GM12878 (cell line): ENCODE measurements around the gene MGST3. TPM values are rescaled to one million over a fixed set of nuclear protein-coding genes. Genes with fewer than 3 reads are reported as not detected.

ENCODE experiments used
- CBFB ChIP-seq: IDR thresholded peaks from 2 replicates; pipeline ENCODE4 v1.6.1; 2016; ENCODE audit warnings: antibody characterized with exemption, low read depth
- CREB1 ChIP-seq: IDR thresholded peaks from 2 replicates; pipeline ENCODE4 v1.6.1; 2012; ENCODE audit warnings: low read depth, mild to moderate bottlenecking, inconsistent platforms
- CREM ChIP-seq: IDR thresholded peaks from 2 replicates; pipeline ENCODE4 v1.6.1; 2014; ENCODE audit warnings: antibody characterized with exemption, low read depth
- ESRRA ChIP-seq: IDR thresholded peaks from 2 replicates; pipeline ENCODE4 v1.6.1; 2012; ENCODE audit warnings: mild to moderate bottlenecking, low read length, improper control_type of control experiment
- GATAD2B ChIP-seq: fragments of 450-650 bp; conservative IDR thresholded peaks from 2 replicates; pipeline ENCODE4 v1.6.1; 2017; ENCODE audit warnings: low read depth, mild to moderate bottlenecking, moderate library complexity
- JUNB ChIP-seq: IDR thresholded peaks from 2 replicates; pipeline ENCODE4 v1.6.1; 2016; ENCODE audit warnings: antibody characterized with exemption, mild to moderate bottlenecking
- LARP7 ChIP-seq: fragments of 450-650 bp; IDR thresholded peaks from 2 replicates; pipeline ENCODE4 v1.6.1; 2017; ENCODE audit warnings: mild to moderate bottlenecking
- MEF2A ChIP-seq: IDR thresholded peaks from 2 replicates; pipeline ENCODE4 v1.6.1; 2011; ENCODE audit warnings: low read depth, mild to moderate bottlenecking, low read length, moderate library complexity; ENCODE audit not compliant: insufficient read depth
- MXI1 ChIP-seq: fragments of 150-350 bp; IDR thresholded peaks from 2 replicates; pipeline ENCODE4 v1.6.1; 2011; ENCODE audit warnings: low read depth, mild to moderate bottlenecking, inconsistent platforms, low read length, improper control_type of control experiment
- NRF1 ChIP-seq: conservative IDR thresholded peaks from 2 replicates; pipeline ENCODE4 v1.6.1; 2011; ENCODE audit warnings: mild to moderate bottlenecking, low read depth, low read length, improper control_type of control experiment
- POU2F2 ChIP-seq: IDR thresholded peaks from 3 replicates; pipeline ENCODE4 v1.6.1; 2011; ENCODE audit warnings: low read depth, mild to moderate bottlenecking, low read length, borderline replicate concordance
- RUNX3 ChIP-seq: IDR thresholded peaks from 2 replicates; pipeline ENCODE4 v1.6.1; 2012; ENCODE audit warnings: low read length, inconsistent platforms
- SRF ChIP-seq, 2 experiments: IDR thresholded peaks; 2 replicates each; pipeline ENCODE4 v1.6.1; 2011; ENCODE audit warnings: low read depth in 2 of 2, low read length in 2 of 2, mild to moderate bottlenecking in 1 of 2, moderate library complexity in 1 of 2
- polyA plus RNA-seq, 11 experiments: library from polyadenylated mRNA; depleted of rRNA in 4 of 11; unstranded in 6 of 11; stranded (reverse) in 5 of 11; fragments of >200 nt; fragmentation: Nextera tagmentation in 4 of 11; fragmentation: Illumina TruSeq in 1 of 11; extraction: Ambion mirVana in 4 of 11; extraction: Trizol in 1 of 11; gene quantifications; 1 replicate in 1 of 11; 2 replicates in 10 of 11; pipeline versions ENCODE4 v1.2.1 to v1.2.3, GENCODE V29; 2011 to 2016; ENCODE audit warnings: inconsistent platforms in 2 of 11, missing spikeins in 2 of 11, low read depth in 1 of 11
- total RNA-seq, 4 experiments: library from RNA; depleted of rRNA in 3 of 4; stranded (reverse); fragments of >200 nt in 3 of 4; fragmentation: Illumina TruSeq in 1 of 4; extraction: Trizol in 1 of 4; gene quantifications; 2 replicates each; pipeline versions ENCODE4 v1.2.1 to v1.2.3, GENCODE V29; 2013 to 2021
- TF ChIP-seq, protein P1 (sequence below): IDR thresholded peaks from 2 replicates; pipeline ENCODE4 v1.6.1; 2012; ENCODE audit warnings: low read depth, low read length, improper control_type of control experiment
- TF ChIP-seq, protein P2 (sequence below): IDR thresholded peaks from 2 replicates; pipeline ENCODE4 v1.6.1; 2012; ENCODE audit warnings: low read depth, low read length, improper control_type of control experiment
- TF ChIP-seq, protein P3 (sequence below): IDR thresholded peaks from 2 replicates; pipeline ENCODE4 v1.6.1; 2012; ENCODE audit warnings: improper control_type of control experiment, low read depth, low read length; ENCODE audit not compliant: insufficient replicate concordance
- TF ChIP-seq, protein P4 (sequence below): fragments of 450-650 bp; IDR thresholded peaks from 2 replicates; pipeline ENCODE4 v1.6.1; 2018; ENCODE audit warnings: mild to moderate bottlenecking, low read depth, moderate library complexity; ENCODE audit not compliant: partially characterized antibody
- TF ChIP-seq, protein P5 (sequence below): fragments of 450-650 bp; IDR thresholded peaks from 2 replicates; pipeline ENCODE4 v1.6.1; 2017; ENCODE audit warnings: mild to moderate bottlenecking, low read depth, inconsistent platforms; ENCODE audit not compliant: poor library complexity, severe bottlenecking

The MGST3 gene
- total and polyA plus RNA-seq, 10 of the 15 experiments (the other 5 are each of a cell fraction or from before 2014, with no cell fraction given), result 37.3 to 145 (median 68.8) TPM

DNA sequence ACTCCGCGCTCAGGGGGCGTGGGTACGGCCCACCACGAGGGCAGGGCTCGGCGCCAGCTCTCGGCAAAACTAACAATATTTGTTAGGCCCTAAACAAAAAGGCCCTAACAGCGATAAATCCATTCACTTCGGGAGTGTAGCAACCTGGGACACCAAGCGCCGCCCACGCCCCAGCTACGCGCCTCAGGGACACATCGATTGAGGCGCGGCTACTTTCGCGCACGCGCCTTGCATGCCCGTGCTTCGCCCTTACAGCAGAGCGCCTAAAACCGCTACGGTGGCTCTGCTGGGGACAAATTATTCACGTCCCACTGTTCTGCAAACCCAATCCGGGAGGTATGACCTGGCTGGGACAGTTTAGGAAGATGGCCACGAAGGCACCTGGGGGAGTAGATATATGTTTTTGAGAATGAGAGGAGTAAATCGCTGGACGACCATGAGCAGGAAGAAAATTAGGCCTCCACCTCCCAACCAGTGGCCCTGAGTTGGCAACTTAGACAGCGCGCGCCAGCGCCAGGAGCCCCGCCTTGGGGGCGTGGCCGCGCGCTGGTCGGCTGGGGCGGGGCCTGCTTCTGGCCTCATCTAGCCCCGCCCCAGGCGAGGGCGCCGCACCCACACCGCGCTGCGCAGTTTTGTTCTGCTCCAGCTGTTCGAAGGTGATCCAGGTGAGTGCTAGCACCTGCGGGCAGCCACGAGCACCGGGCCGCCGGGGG is at the start of gene MGST3 (continued):
- TF ChIP-seq LARP7 (0 out of 2 replicates have a peak, but pooled peaks have one; percentile 17), NRF1 (peak; percentile 62), CREB1 (peak; percentile 73), MEF2A (0 out of 2 replicates have a peak, but pooled peaks have one; percentile 29), MXI1 (peak; percentile 54; the same call in 1 of the 2 replicates), POU2F2 (peak; percentile 47; the same call in 1 of the 3 replicates), JUNB (no peak), CBFB (peak; percentile 78), SRF (IDR thresholded peaks at IDR 0.05; ENCODE audit: low read depth in 2 of 2, low read length in 2 of 2) (peak in 1 of 2 experiments; percentile 46; a peak in 1 of 4 replicates), RUNX3 (peak; percentile 86), GATAD2B (peak; percentile 57; the same call in 1 of the 2 replicates), CREM (peak; percentile 58; the same call in 1 of the 2 replicates), ESRRA (peak; percentile 50; the same call in 1 of the 2 replicates)
- TF ChIP-seq, protein P1, sequence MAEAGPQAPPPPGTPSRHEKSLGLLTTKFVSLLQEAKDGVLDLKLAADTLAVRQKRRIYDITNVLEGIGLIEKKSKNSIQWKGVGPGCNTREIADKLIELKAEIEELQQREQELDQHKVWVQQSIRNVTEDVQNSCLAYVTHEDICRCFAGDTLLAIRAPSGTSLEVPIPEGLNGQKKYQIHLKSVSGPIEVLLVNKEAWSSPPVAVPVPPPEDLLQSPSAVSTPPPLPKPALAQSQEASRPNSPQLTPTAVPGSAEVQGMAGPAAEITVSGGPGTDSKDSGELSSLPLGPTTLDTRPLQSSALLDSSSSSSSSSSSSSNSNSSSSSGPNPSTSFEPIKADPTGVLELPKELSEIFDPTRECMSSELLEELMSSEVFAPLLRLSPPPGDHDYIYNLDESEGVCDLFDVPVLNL, result peak; percentile 45
- TF ChIP-seq, protein P2, sequence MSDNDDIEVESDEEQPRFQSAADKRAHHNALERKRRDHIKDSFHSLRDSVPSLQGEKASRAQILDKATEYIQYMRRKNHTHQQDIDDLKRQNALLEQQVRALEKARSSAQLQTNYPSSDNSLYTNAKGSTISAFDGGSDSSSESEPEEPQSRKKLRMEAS, result peak; percentile 73
- TF ChIP-seq, protein P3, sequence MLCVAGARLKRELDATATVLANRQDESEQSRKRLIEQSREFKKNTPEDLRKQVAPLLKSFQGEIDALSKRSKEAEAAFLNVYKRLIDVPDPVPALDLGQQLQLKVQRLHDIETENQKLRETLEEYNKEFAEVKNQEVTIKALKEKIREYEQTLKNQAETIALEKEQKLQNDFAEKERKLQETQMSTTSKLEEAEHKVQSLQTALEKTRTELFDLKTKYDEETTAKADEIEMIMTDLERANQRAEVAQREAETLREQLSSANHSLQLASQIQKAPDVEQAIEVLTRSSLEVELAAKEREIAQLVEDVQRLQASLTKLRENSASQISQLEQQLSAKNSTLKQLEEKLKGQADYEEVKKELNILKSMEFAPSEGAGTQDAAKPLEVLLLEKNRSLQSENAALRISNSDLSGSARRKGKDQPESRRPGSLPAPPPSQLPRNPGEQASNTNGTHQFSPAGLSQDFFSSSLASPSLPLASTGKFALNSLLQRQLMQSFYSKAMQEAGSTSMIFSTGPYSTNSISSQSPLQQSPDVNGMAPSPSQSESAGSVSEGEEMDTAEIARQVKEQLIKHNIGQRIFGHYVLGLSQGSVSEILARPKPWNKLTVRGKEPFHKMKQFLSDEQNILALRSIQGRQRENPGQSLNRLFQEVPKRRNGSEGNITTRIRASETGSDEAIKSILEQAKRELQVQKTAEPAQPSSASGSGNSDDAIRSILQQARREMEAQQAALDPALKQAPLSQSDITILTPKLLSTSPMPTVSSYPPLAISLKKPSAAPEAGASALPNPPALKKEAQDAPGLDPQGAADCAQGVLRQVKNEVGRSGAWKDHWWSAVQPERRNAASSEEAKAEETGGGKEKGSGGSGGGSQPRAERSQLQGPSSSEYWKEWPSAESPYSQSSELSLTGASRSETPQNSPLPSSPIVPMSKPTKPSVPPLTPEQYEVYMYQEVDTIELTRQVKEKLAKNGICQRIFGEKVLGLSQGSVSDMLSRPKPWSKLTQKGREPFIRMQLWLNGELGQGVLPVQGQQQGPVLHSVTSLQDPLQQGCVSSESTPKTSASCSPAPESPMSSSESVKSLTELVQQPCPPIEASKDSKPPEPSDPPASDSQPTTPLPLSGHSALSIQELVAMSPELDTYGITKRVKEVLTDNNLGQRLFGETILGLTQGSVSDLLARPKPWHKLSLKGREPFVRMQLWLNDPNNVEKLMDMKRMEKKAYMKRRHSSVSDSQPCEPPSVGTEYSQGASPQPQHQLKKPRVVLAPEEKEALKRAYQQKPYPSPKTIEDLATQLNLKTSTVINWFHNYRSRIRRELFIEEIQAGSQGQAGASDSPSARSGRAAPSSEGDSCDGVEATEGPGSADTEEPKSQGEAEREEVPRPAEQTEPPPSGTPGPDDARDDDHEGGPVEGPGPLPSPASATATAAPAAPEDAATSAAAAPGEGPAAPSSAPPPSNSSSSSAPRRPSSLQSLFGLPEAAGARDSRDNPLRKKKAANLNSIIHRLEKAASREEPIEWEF, result no peak
- TF ChIP-seq, protein P4, sequence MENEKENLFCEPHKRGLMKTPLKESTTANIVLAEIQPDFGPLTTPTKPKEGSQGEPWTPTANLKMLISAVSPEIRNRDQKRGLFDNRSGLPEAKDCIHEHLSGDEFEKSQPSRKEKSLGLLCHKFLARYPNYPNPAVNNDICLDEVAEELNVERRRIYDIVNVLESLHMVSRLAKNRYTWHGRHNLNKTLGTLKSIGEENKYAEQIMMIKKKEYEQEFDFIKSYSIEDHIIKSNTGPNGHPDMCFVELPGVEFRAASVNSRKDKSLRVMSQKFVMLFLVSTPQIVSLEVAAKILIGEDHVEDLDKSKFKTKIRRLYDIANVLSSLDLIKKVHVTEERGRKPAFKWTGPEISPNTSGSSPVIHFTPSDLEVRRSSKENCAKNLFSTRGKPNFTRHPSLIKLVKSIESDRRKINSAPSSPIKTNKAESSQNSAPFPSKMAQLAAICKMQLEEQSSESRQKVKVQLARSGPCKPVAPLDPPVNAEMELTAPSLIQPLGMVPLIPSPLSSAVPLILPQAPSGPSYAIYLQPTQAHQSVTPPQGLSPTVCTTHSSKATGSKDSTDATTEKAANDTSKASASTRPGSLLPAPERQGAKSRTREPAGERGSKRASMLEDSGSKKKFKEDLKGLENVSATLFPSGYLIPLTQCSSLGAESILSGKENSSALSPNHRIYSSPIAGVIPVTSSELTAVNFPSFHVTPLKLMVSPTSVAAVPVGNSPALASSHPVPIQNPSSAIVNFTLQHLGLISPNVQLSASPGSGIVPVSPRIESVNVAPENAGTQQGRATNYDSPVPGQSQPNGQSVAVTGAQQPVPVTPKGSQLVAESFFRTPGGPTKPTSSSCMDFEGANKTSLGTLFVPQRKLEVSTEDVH, result no peak
- TF ChIP-seq, protein P5, sequence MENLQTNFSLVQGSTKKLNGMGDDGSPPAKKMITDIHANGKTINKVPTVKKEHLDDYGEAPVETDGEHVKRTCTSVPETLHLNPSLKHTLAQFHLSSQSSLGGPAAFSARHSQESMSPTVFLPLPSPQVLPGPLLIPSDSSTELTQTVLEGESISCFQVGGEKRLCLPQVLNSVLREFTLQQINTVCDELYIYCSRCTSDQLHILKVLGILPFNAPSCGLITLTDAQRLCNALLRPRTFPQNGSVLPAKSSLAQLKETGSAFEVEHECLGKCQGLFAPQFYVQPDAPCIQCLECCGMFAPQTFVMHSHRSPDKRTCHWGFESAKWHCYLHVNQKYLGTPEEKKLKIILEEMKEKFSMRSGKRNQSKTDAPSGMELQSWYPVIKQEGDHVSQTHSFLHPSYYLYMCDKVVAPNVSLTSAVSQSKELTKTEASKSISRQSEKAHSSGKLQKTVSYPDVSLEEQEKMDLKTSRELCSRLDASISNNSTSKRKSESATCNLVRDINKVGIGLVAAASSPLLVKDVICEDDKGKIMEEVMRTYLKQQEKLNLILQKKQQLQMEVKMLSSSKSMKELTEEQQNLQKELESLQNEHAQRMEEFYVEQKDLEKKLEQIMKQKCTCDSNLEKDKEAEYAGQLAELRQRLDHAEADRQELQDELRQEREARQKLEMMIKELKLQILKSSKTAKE, result peak; percentile 30
